ENCODE results near the gene SERPINE2.
"Not testable (repeated sequence)": the region's sequence is repeated elsewhere in the genome, so short reads cannot be mapped to it uniquely, and the experiment has no call there.

The SERPINE2 gene

GRCh38 chr2:224009605-224010315 lies 29.3 kb downstream of the SERPINE2 start:
- TF ChIP-seq CTCF (conservative IDR thresholded peaks at IDR 0.05; ENCODE audit: control insufficient read depth, insufficient read depth, low read depth, low read length): no peak
- H3K4me3 ChIP-seq (ENCODE audit: control insufficient read depth, low read depth, low read length): no peak overlapping the region
- peak; percentile 45 for DNase-seq (ENCODE audit: low read depth)

- no peak overlapping the region for H3K4me3 ChIP-seq (ENCODE audit: control insufficient read depth, low read depth, low read length)
- no peak for DNase-seq (ENCODE audit: low read depth)
- TF ChIP-seq CTCF (conservative IDR thresholded peaks at IDR 0.05; ENCODE audit: control insufficient read depth, insufficient read depth, low read depth, low read length): no peak
Observed at GRCh38 chr2:224008702-224009261, 30.3 kb downstream of the SERPINE2 start.

- no peak for DNase-seq (ENCODE audit: low read depth)
- H3K4me3 ChIP-seq (ENCODE audit: control insufficient read depth, low read depth, low read length): no peak overlapping the region
- TF ChIP-seq CTCF (conservative IDR thresholded peaks at IDR 0.05; ENCODE audit: control insufficient read depth, insufficient read depth, low read depth, low read length): no peak
Observed at GRCh38 chr2:224004105-224004695, 34.9 kb downstream of the SERPINE2 start.

GRCh38 chr2:224000662-224001061 lies 38.4 kb downstream of the SERPINE2 start:
- not testable (repeated sequence) for H3K4me3 ChIP-seq (ENCODE audit: control insufficient read depth, low read depth, low read length); DNase-seq (ENCODE audit: low read depth)

DNA sequence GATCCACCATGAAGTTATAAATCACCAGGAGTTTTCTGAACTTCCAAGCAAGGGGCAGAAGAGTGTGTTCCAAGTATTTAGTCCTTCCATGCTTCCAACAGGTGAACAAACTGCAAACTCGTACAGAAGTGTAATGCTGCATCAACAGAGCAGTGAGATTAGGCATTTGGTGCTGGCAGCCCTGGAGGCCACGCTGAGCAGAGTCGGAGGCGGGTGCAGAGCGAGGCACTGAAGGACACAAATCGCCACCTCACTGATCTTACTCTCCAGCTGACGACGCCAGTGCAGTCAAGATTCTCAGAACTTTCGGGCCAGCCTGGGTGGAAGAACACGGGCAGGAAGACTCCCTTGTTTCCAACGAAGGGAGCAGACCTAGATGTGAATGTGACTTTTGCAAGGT lies 39.2 kb downstream of the SERPINE2 start:
- no peak overlapping the region for H3K4me3 ChIP-seq (ENCODE audit: control insufficient read depth, low read depth, low read length)
- DNase-seq (ENCODE audit: low read depth): no peak
- no peak for TF ChIP-seq CTCF (conservative IDR thresholded peaks at IDR 0.05; ENCODE audit: control insufficient read depth, insufficient read depth, low read depth, low read length)

- no peak for TF ChIP-seq CTCF (conservative IDR thresholded peaks at IDR 0.05; ENCODE audit: control insufficient read depth, insufficient read depth, low read depth, low read length)
- no peak overlapping the region for H3K4me3 ChIP-seq (ENCODE audit: control insufficient read depth, low read depth, low read length)
- no peak for DNase-seq (ENCODE audit: low read depth)
Observed at GRCh38 chr2:223998948-223999347, 40.1 kb downstream of the SERPINE2 start.

DNA sequence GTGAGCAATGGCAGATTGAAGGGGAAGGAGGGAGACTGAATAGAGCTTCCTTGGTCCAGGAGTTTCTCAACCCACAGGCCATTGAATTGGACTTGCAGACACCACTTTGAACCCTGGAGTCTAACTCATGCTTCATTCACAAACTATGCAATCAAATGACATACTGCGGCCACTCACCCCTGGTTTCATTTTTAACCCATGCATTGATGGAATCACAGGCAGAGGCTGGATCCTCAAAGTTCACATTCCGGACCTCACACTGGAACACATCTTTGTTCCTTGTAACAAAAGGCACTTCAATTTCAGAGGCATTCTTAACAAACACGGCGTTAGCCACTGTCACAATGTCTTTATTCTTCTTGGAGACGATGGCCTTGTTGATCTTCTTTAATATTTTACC lies 41.1 kb downstream of the SERPINE2 start:
- no peak for DNase-seq (ENCODE audit: low read depth)
- no peak for TF ChIP-seq CTCF (conservative IDR thresholded peaks at IDR 0.05; ENCODE audit: control insufficient read depth, insufficient read depth, low read depth, low read length)
- no peak overlapping the region for H3K4me3 ChIP-seq (ENCODE audit: control insufficient read depth, low read depth, low read length)

Measured in fibroblast of mammary gland (primary cell).